Measurements from ENCODE around the gene RTP2.

GRCh38 chr3:187695449-187695848, 6.9 kb downstream of the RTP2 start:
- TF ChIP-seq CTCF (IDR thresholded peaks at IDR 0.05) (no peak), EZH2 (IDR thresholded peaks at IDR 0.05) (no peak), EZH2phosphoT487 (IDR thresholded peaks at IDR 0.05) (no peak)

Data from neural progenitor cell (in vitro differentiated cells).